GM21723 (cell line): ENCODE results near the gene IFNA5.

Source experiments
- ATAC-seq: cut with Tn5 transposase; IDR thresholded peaks from one replicate; pipeline ENCODE4 v1.9.1; 2021; ENCODE audit warnings: mild to moderate bottlenecking, moderate library complexity; ENCODE audit not compliant: unreplicated experiment

Gene IFNA5

DNA sequence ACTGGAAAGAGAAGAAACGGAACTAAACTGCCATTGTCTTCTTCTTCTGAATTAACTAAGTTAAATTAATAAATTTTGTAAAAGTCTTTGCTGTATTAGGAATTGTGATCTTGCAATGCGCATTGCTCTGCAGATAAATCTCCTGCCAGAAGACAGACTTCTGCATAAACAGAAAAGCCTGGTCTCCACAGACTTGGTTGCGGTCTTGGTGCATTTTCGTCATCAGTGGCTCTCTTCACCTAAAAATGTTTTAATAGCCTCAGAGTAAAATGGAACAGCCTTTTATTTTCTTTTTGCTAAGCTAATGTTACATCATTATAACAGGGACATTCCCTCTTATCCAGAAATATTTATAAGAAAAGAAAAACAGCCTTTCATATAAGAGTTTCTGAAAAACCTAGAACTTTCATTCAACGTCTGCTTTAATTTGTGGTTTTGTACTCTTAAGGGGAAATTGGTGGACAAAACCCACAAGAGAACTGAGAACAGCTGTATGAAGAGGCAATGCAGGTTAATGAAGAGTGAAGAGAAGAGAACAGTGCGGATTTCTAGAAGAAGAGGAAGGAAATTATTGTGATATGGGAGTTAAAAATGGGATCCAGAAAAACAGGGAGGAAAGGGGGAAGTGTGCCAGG, 10.1 kb downstream of the IFNA5 start:
- ATAC-seq, result peak; percentile 72

DNA sequence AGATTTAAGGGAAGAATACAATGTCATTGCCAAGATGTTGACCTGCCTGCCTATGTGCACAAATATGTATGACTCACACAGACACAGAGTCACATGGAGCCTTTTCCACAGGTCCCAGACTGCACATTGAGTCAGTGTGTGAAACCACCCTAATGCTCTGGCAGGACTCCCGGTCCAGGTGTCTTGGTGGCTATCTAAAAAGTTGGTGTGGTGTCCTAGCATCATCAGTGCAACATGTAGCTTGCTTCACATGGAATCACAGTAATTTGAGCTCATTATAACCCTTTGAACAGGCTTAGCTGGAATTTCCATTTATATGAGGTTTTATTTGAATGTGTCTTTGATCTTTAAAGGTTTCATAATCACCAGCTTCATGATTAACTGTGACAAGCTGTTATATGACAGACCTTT, 10.7 kb downstream of the IFNA5 start:
- peak; percentile 67 for ATAC-seq

- no peak for ATAC-seq
Observed at GRCh38 chr9:21289848-21290247, 15.3 kb downstream of the IFNA5 start.

GRCh38 chr9:21287280-21287679, 17.8 kb downstream of the IFNA5 start:
- ATAC-seq, result no peak

- no peak for ATAC-seq
Observed at GRCh38 chr9:21286659-21287058, 18.5 kb downstream of the IFNA5 start.

- no peak for ATAC-seq
Observed at GRCh38 chr9:21286099-21286498, 19.0 kb downstream of the IFNA5 start.

DNA sequence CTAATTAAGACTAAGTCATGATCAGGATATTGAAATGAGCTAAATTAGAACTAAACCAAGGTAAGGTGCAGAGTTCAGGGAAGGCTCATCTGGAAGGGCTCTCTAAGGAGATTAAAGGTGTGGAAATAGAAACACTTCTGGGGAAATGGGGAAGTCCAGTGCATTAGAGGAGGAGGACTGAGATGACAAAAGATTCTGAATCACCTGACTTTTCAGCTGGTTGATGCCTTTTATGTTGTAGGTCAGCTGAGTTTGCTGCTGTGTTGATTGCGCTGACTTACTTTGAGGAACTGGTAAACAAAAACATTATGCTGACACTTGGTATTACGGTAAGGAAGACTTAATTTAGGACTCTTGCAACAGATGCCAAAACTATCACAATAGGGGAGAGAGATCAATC, 23.8 kb downstream of the IFNA5 start:
- ATAC-seq, result no peak

DNA sequence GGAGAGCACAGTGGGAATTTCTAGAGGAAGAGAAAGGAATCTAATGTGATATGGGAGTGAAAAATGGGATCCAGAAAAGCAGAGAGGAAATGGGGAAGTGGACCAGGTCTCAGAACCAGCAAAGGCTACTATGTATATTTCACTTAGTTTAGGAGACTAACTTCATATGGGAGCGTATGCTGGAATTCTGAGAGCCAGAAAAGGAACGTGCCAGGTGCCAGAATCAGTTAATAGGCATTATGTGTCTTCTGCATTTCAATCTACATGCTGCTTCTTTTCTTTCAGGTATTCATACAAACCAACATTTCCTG, 36.8 kb downstream of the IFNA5 start:
- no peak for ATAC-seq

DNA sequence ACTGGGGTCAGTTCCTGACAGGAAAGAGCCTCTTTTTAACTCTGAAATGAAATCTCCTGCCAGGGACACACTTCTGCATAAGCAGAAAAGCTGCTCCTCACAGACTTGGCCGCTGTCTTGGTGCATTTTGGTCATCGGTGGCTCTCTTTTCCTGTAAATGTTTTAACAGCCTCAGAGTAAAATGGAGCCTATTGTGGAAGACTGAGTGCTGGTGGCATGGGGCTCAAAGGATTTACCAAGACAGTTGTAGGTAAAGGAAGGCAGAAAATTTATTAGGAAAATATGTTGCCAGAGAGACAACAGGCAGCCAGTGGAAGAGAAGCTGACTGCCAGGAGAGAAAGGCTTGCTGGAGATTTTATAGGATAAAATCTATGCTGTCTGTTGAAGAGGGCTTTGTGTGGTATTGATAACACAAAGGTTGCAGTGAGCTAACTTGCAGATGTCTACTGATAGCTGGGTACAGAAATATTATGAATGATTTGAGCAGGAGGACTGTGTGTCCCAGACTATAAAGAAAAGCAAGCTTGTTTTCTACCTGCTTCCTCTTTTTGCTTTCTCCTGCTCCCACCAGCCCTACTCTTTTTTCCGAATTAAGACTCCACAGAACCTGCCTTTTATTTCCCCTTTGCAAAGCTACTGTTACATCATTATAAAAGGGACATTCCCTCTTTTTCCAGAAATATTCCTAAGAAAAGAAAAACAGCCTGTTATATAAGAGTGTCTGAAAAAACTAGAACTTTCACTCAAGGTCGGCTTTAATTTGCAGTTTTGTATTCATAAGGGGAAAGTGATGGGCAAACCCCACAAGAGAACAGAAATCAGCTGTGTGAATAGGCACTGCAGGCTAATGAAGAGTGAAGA, 37.4 kb downstream of the IFNA5 start:
- ATAC-seq, result peak; percentile 83

DNA sequence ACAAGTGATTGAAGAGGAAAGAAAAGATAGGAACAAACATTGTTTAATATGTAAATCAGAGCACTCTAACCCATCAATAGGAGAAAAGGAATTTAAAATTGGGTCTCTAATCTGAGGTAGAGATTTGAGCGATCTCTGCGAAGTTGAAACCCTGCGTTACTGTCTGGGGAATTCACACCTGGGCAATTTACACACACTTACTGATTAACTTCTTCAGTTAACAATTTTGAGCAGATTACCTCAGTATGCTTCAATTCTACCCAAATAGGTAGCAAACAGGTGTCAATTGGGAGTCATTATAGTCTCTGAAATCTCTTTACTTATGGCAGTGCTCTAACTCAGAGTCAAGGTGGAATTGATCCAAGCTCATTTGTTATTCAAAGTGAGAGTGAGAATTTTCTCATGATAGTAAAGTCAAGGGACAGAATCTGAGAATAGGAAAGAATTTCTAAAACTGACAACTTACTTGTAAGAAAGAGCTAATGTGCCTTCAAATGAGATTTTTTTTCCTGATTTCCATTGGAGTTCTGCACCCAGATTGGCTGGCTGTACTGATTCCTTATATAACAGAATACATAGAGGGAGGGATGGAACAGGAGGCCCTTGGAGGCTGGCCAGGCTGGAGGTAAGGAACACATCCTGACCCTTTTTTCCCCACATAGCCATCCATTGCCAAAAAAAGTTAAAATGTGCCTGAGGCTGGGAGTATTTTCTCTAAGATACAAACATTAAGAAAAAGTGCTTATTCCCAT, 38.2 kb downstream of the IFNA5 start:
- ATAC-seq, result no peak

GRCh38 chr9:21265421-21266189, 39.5 kb downstream of the IFNA5 start:
- ATAC-seq, result no peak

DNA sequence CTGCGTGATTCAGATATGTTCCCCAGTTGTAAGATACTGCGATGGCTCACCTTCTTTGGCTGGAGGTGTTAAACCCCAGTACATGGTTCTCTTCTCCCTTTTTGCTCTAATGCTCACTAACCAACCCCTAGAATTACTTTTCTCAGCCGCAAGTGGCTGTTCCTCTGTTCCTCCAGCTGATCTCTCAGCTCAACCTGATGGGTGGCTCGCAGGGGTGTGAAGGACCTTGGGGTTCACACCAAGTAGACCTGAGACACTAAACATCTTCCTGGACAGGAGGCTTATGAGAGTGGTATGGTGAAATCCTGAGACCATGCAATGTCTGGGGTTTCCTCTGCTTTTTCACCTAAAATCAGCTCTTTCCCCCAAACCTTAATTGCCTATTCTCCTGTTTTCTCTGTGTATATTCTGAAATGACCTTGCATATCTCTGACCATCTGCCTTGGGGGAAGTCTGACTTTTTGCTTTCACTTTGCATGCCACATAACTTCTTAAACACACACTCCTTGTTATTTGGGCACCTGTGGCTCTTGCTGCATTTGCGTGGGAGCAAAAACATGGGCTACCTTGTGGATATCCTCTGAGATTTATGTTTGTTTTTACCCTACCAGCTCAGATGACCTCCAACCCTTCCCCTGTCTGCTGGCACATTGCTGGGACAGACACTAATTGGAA, 49.4 kb downstream of the IFNA5 start:
- no peak for ATAC-seq
